HCT116 (cell line): ENCODE measurements around the gene OCA2. TPM values are rescaled to one million over a fixed set of nuclear protein-coding genes. Genes with fewer than 3 reads are reported as not detected.

ENCODE experiments used
- ATAC-seq: fragments of 200-7000 bp; cut with Tn5 transposase; 2 replicates; pipeline ENCODE4 v1.9.1; 2020; ENCODE audit warnings: mild to moderate bottlenecking, moderate library complexity
- BruUV-seq: library from RNA; stranded (reverse); fragments of 400-500 nt; replicated peaks from 2 replicates; lab custom pipeline; 2021; lab: Mats Ljungman, UMichigan
- CTCF ChIA-PET: fragments of 300-600 bp; sonication (Branson Sonifier 250); formaldehyde crosslinking; loops from one replicate; lab custom pipeline; 2021; ENCODE audit warnings: antibody characterized with exemption; lab: Charles Lee
- POLR2A ChIA-PET: fragments of 300-600, 350-600 bp; sonication (Branson Sonifier 250); formaldehyde crosslinking; loops from one replicate; lab custom pipeline; 2021; ENCODE audit warnings: antibody characterized with exemption; lab: Charles Lee
- RAD21 ChIA-PET, 2 experiments: fragments of 300-600 bp; sonication (Branson Sonifier 250); formaldehyde crosslinking; loops; one replicate each; lab custom pipeline; 2023; ENCODE audit warnings: low total read pairs in 2 of 2; ENCODE audit not compliant: uncharacterized antibody in 2 of 2, unreplicated experiment in 2 of 2, low non-redundant PET in 1 of 2; lab: Charles Lee
- DNase-seq: peaks from one replicate; pipeline ENCODE4 v3.0.0-alpha.2; 2010; ENCODE audit warnings: low read depth, low spot score
- H2AFZ ChIP-seq: fragments of 200-600 bp; shearing (Covaris generic), sonication (generic); 2 replicates; pipeline ENCODE4 v1.6.1; 2017; ENCODE audit warnings: low read depth, mixed run types, mixed read lengths, antibody characterized with exemption, low read length; ENCODE audit not compliant: poor library complexity, severe bottlenecking
- H3K27ac ChIP-seq: 2 replicates; pipeline ENCODE4 v1.5.1; 2012; ENCODE audit warnings: low read depth, low read length
- H3K27me3 ChIP-seq: fragments of 200-600 bp; sonication (generic); 2 replicates; pipeline ENCODE4 v1.6.1; 2016; ENCODE audit warnings: mixed run types, low read length, mixed read lengths; ENCODE audit not compliant: insufficient read depth
- H3K36me3 ChIP-seq, 2 experiments: fragments of 200-500 bp in 1 of 2; fragments of 200-600 bp in 1 of 2; sonication (Bioruptor generic) in 1 of 2; sonication (generic) in 1 of 2; 2 replicates each; pipeline versions ENCODE4 v1.5.1 to v1.6.1; 2014 to 2016; ENCODE audit warnings: low read length in 2 of 2, inconsistent platforms in 1 of 2, mixed read lengths in 1 of 2, mixed run types in 1 of 2; ENCODE audit not compliant: insufficient read depth in 2 of 2, control insufficient read depth in 1 of 2
- H3K4me1 ChIP-seq, 2 experiments: fragments of 200-600 bp in 1 of 2; sonication (generic) in 1 of 2; 2 replicates each; pipeline versions ENCODE4 v1.5.1 to v1.6.1; 2012 to 2017; ENCODE audit warnings: low read length in 2 of 2, inconsistent platforms in 1 of 2, mild to moderate bottlenecking in 1 of 2, mixed read lengths in 1 of 2, mixed run types in 1 of 2, moderate library complexity in 1 of 2; ENCODE audit not compliant: insufficient read depth in 2 of 2, control insufficient read depth in 1 of 2
- H3K4me2 ChIP-seq: fragments of 200-600 bp; sonication (generic); 2 replicates; pipeline ENCODE4 v1.6.1; 2017; ENCODE audit warnings: mixed run types, low read length, mixed read lengths
- H3K4me3 ChIP-seq, 2 experiments: fragments of 200-600 bp in 1 of 2; sonication (generic) in 1 of 2; replicated peaks in 1 of 2; 2 replicates each; pipeline ENCODE4 v1.5.1; 2011 to 2016; ENCODE audit warnings: low read length in 2 of 2, control low read depth in 1 of 2, low read depth in 1 of 2, mild to moderate bottlenecking in 1 of 2, mixed read lengths in 1 of 2, mixed run types in 1 of 2
- H3K79me2 ChIP-seq: fragments of 200-600 bp; sonication (generic); 2 replicates; pipeline ENCODE4 v1.6.1; 2017; ENCODE audit warnings: mild to moderate bottlenecking, mixed run types, low read length, moderate library complexity, mixed read lengths; ENCODE audit not compliant: insufficient read depth
- H3K9ac ChIP-seq: fragments of 200-600 bp; sonication (generic); 2 replicates; pipeline ENCODE4 v1.6.1; 2016; ENCODE audit warnings: low read length, mixed read lengths
- H3K9me2 ChIP-seq: fragments of 200-600 bp; sonication (generic), shearing (Covaris generic); 2 replicates; pipeline ENCODE4 v1.6.1; 2017; ENCODE audit warnings: mixed run types, mild to moderate bottlenecking, moderate library complexity; ENCODE audit not compliant: insufficient read depth
- H3K9me3 ChIP-seq, 2 experiments: fragments of 200-500 bp in 1 of 2; fragments of 200-600 bp in 1 of 2; sonication (Bioruptor generic) in 1 of 2; sonication (generic) in 1 of 2; 2 replicates each; pipeline ENCODE4 v1.6.1; 2014 to 2017; ENCODE audit warnings: low read length in 2 of 2, mixed read lengths in 2 of 2, inconsistent platforms in 1 of 2, low read depth in 1 of 2, mild to moderate bottlenecking in 1 of 2, mixed run types in 1 of 2, moderate library complexity in 1 of 2; ENCODE audit not compliant: control insufficient read depth in 1 of 2, insufficient read depth in 1 of 2
- H4K20me1 ChIP-seq: fragments of 200-600 bp; sonication (generic), shearing (Covaris generic); 2 replicates; pipeline ENCODE4 v1.6.1; 2017; ENCODE audit warnings: mixed run types, mild to moderate bottlenecking, moderate library complexity; ENCODE audit not compliant: insufficient read depth
- ATF3 ChIP-seq: IDR thresholded peaks from 2 replicates; pipeline ENCODE4 v1.6.1; 2012
- CBX3 ChIP-seq: IDR thresholded peaks from 2 replicates; pipeline ENCODE4 v1.6.1; 2012; ENCODE audit warnings: low read depth
- CTCF ChIP-seq, 3 experiments: fragments of 200-600 bp in 1 of 3; sonication (generic) in 1 of 3; IDR thresholded peaks in 2 of 3; conservative IDR thresholded peaks in 1 of 3; 2 replicates each; pipeline ENCODE4 v1.5.1; 2012 to 2017; ENCODE audit warnings: low read depth in 2 of 3, low read length in 2 of 3, antibody characterized with exemption in 1 of 3, borderline replicate concordance in 1 of 3, control low read depth in 1 of 3, mild to moderate bottlenecking in 1 of 3, mixed read lengths in 1 of 3, mixed run types in 1 of 3, moderate library complexity in 1 of 3; ENCODE audit not compliant: insufficient read depth in 1 of 3
- EGR1 ChIP-seq: IDR thresholded peaks from 2 replicates; pipeline ENCODE4 v1.6.1; 2012; ENCODE audit warnings: low read depth
- ELF1 ChIP-seq: IDR thresholded peaks from 2 replicates; pipeline ENCODE4 v1.6.1; 2012; ENCODE audit warnings: low read depth, borderline replicate concordance
- EZH2 ChIP-seq: fragments of 200-600 bp; sonication (generic); IDR thresholded peaks from 2 replicates; pipeline ENCODE4 v1.6.1; 2017; ENCODE audit warnings: antibody characterized with exemption, mixed run types
- FOSL1 ChIP-seq: IDR thresholded peaks from 2 replicates; pipeline ENCODE4 v1.6.1; 2012; ENCODE audit warnings: low read depth
- JUND ChIP-seq: IDR thresholded peaks from 2 replicates; pipeline ENCODE4 v1.6.1; 2012
- POLR2A ChIP-seq: IDR thresholded peaks from 2 replicates; pipeline ENCODE4 v1.7.0; 2011; ENCODE audit warnings: borderline replicate concordance; ENCODE audit not compliant: insufficient read depth, insufficient read length; ENCODE audit errors: extremely low read depth
- POLR2AphosphoS5 ChIP-seq: IDR thresholded peaks from 2 replicates; pipeline ENCODE4 v1.6.1; 2011; ENCODE audit warnings: mild to moderate bottlenecking, low read depth, low read length, moderate library complexity
- RAD21 ChIP-seq: IDR thresholded peaks from 2 replicates; pipeline ENCODE4 v1.6.1; 2012; ENCODE audit warnings: low read depth, mild to moderate bottlenecking
- SIN3A ChIP-seq: IDR thresholded peaks from 2 replicates; pipeline ENCODE4 v1.6.1; 2012; ENCODE audit warnings: low read depth
- SP1 ChIP-seq: IDR thresholded peaks from 2 replicates; pipeline ENCODE4 v1.6.1; 2012; ENCODE audit warnings: low read depth
- SRF ChIP-seq: IDR thresholded peaks from 2 replicates; pipeline ENCODE4 v1.6.1; 2012; ENCODE audit warnings: low read depth
- TCF7L2 ChIP-seq: IDR thresholded peaks from 2 replicates; pipeline ENCODE4 v1.7.0; 2011; ENCODE audit warnings: borderline replicate concordance, inconsistent platforms; ENCODE audit not compliant: insufficient read depth, insufficient read length; ENCODE audit errors: extremely low read depth
- YY1 ChIP-seq: IDR thresholded peaks from 2 replicates; pipeline ENCODE4 v1.6.1; 2011; ENCODE audit warnings: low read length, low read depth, moderate library complexity, mild to moderate bottlenecking; ENCODE audit not compliant: insufficient replicate concordance; ENCODE audit errors: extremely low read depth
- ZFX ChIP-seq: fragments of 450-650 bp; IDR thresholded peaks from 2 replicates; pipeline ENCODE4 v1.6.1; 2017
- intact Hi-C: fragments of 100-400 bp; cut with micrococcal nuclease; formaldehyde crosslinking; loops from 2 replicates; pipeline ENCODE4 v1.10.0; 2022
- total RNA-seq: library from RNA; stranded (reverse); gene quantifications from one replicate; pipeline ENCODE4 v1.2.1, GENCODE V29; 2021; ENCODE audit not compliant: unreplicated experiment
- TF ChIP-seq, protein P1 (sequence below): IDR thresholded peaks from 2 replicates; pipeline ENCODE4 v1.6.1; 2012
- TF ChIP-seq, protein P2 (sequence below): IDR thresholded peaks from 2 replicates; pipeline ENCODE4 v1.6.1; 2012; ENCODE audit warnings: low read depth

OCA2 gene
- total RNA-seq, 1 experiment from 2014 or later, result not detected

DNA sequence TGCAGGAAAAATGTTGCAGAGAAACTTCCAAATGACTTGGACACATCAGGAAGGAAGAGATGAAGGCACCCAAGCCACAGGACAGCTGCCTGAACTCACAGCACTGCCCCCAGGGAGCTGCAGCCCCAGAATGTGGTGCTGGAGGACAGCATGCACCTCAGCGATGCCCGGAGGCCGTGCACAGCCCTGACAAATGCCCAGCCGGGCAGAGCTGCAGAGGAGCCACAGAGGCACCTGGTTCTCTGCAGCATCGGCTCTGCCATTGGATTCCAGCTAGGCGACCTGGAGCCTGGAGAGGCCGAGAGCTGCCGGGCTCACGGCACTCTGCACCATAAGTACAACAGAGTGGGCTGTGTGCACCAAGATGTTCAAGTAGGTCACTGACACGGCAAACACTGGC, 97.5 kb downstream of the OCA2 start:
- Histone ChIP-seq H3K27me3 (no peaks in the 10 kb centered on the region), H3K27ac (no peak overlapping the region), H2AFZ (no peak overlapping the region), H3K4me3 (no peak overlapping the region), H3K4me2 (no peak overlapping the region), H4K20me1 (no peaks in the 10 kb centered on the region), H3K9me2 (no peaks in the 10 kb centered on the region), H3K79me2 (no peaks in the 10 kb centered on the region), H3K9me3 (no peaks in the 10 kb centered on the region), H3K4me1 (no peaks in the 10 kb centered on the region), H3K36me3 (no peaks in the 10 kb centered on the region), H3K9ac (no peak overlapping the region)
- POLR2A ChIA-PET, result no interaction called here
- ATAC-seq (no peak), DNase-seq (no peak)
- RAD21 ChIA-PET, result no interaction called here
- intact Hi-C loops, result no loop called here
- no TSS peak for BruUV-seq
- CTCF ChIA-PET, result no interaction called here
- no peak for TF ChIP-seq FOSL1
- TF ChIP-seq CBX3, result no peak
- TF ChIP-seq SRF, result no peak
- no peak for TF ChIP-seq ATF3
- no peak for TF ChIP-seq POLR2A
- TF ChIP-seq, protein P1, sequence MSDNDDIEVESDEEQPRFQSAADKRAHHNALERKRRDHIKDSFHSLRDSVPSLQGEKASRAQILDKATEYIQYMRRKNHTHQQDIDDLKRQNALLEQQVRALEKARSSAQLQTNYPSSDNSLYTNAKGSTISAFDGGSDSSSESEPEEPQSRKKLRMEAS, result no peak
- TF ChIP-seq ELF1, result no peak
- no peak for TF ChIP-seq RAD21
- no peak for TF ChIP-seq JUND
- TF ChIP-seq TCF7L2, result no peak
- no peak for TF ChIP-seq SP1
- no peak for TF ChIP-seq POLR2AphosphoS5
- TF ChIP-seq YY1, result no peak
- TF ChIP-seq CTCF (IDR thresholded peaks at IDR 0.05 in 2 of 3, conservative IDR thresholded peaks at IDR 0.05 in 1 of 3; ENCODE audit: borderline replicate concordance in 1 of 3, insufficient read depth in 1 of 3, low read depth in 2 of 3, low read length in 2 of 3), result no peak
- TF ChIP-seq EZH2, result no peak
- no peak for TF ChIP-seq SIN3A
- no peak for TF ChIP-seq EGR1
- TF ChIP-seq, protein P2, sequence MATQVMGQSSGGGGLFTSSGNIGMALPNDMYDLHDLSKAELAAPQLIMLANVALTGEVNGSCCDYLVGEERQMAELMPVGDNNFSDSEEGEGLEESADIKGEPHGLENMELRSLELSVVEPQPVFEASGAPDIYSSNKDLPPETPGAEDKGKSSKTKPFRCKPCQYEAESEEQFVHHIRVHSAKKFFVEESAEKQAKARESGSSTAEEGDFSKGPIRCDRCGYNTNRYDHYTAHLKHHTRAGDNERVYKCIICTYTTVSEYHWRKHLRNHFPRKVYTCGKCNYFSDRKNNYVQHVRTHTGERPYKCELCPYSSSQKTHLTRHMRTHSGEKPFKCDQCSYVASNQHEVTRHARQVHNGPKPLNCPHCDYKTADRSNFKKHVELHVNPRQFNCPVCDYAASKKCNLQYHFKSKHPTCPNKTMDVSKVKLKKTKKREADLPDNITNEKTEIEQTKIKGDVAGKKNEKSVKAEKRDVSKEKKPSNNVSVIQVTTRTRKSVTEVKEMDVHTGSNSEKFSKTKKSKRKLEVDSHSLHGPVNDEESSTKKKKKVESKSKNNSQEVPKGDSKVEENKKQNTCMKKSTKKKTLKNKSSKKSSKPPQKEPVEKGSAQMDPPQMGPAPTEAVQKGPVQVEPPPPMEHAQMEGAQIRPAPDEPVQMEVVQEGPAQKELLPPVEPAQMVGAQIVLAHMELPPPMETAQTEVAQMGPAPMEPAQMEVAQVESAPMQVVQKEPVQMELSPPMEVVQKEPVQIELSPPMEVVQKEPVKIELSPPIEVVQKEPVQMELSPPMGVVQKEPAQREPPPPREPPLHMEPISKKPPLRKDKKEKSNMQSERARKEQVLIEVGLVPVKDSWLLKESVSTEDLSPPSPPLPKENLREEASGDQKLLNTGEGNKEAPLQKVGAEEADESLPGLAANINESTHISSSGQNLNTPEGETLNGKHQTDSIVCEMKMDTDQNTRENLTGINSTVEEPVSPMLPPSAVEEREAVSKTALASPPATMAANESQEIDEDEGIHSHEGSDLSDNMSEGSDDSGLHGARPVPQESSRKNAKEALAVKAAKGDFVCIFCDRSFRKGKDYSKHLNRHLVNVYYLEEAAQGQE, result no peak
- no peak for TF ChIP-seq ZFX
